GM23248 (cell line): Measurements from ENCODE around the gene RFPL3.

Experiments used
- EZH2 ChIP-seq: fragments of 200-600 bp; sonication (generic); IDR thresholded peaks from 2 replicates; pipeline ENCODE4 v1.6.1; 2018; ENCODE audit warnings: antibody characterized with exemption, mild to moderate bottlenecking; ENCODE audit not compliant: insufficient read depth, poor library complexity, severe bottlenecking
- EZH2phosphoT487 ChIP-seq: fragments of 200-600 bp; sonication (generic); IDR thresholded peaks from 2 replicates; pipeline ENCODE4 v1.6.1; 2018; ENCODE audit warnings: antibody characterized with exemption, moderate library complexity, mild to moderate bottlenecking, low read depth; ENCODE audit not compliant: insufficient read depth

DNA sequence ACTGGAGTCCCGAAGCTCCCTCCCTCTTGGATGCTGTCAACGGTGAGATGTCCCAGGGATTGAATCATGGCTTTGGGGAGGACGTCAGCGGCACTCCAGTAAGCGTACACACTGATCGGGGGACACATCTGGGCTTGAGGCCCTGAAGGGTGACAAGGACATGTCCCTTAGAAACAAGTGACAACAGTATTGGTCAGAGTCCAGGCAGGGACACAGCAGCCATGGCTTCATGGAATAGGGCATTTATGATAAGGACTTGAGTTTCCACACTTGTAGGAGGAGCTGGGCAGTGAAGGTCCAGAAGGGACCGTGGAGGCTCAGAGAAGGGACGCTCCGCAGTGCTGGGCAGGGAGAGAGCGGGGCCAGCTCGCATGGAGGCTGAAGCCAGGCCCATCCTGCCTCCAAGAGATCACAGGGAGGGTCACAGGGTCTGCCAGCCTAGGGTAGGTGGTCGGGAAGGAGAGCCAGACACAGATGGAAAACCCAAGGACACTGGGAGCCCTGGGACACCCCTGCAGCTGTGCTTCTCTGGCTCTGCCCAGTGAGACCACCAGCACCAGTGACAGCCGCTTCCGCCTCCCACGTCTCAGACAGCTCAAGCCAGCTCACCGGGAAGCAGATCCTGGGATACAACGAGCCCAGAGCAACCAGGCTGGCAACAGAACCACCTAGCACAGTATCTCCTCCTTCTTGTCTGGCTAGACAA is 22.9 kb upstream of the RFPL3 start:
- no peak for TF ChIP-seq EZH2phosphoT487
- TF ChIP-seq EZH2 = no peak
